Gastroesophageal sphincter (tissue), 4 donors: Measurements from ENCODE around the gene SLC15A5. TPM values are rescaled to one million over a fixed set of nuclear protein-coding genes. Genes with fewer than 3 reads are reported as not detected.

Source experiments
- ATAC-seq: fragments of 150-250 bp; one replicate; pipeline ENCODE4 v1.9.1; 2016; ENCODE audit warnings: mild to moderate bottlenecking, moderate library complexity
- H3K27ac ChIP-seq, 4 donors: fragments of 200-600 bp; sonication (generic) in 3 of 4; 1 replicate in 3 of 4; 2 replicates in 1 of 4; pipeline ENCODE4 v1.5.1; 2016 to 2019
- H3K27me3 ChIP-seq: fragments of 200-600 bp; sonication (generic); one replicate; pipeline ENCODE4 v1.5.1; 2019
- H3K36me3 ChIP-seq, 2 donors: fragments of 200-600 bp; sonication (generic); one replicate each; pipeline ENCODE4 v1.5.1; 2019; ENCODE audit warnings: control low read depth in 1 of 2
- H3K4me1 ChIP-seq, 3 donors: fragments of 200-600 bp; sonication (generic); 1 replicate in 2 of 3; 2 replicates in 1 of 3; pipeline ENCODE4 v1.5.1; 2016 to 2019; ENCODE audit warnings: control low read depth in 2 of 3
- H3K4me3 ChIP-seq, 2 donors: fragments of 200-600 bp; sonication (generic); one replicate each; pipeline ENCODE4 v1.5.1; 2019; ENCODE audit warnings: mild to moderate bottlenecking in 1 of 2, moderate library complexity in 1 of 2
- H3K9me3 ChIP-seq, 3 donors: fragments of 200-600 bp; sonication (generic); one replicate each; pipeline ENCODE4 v1.5.1; 2017 to 2019; ENCODE audit warnings: control low read depth in 2 of 3
- CTCF ChIP-seq, 4 experiments: fragments of 200-600 bp in 2 of 4; fragments of 450-650 bp in 2 of 4; sonication (generic) in 1 of 4; IDR thresholded peaks; one replicate each; pipeline ENCODE4 v1.5.1; 2017 to 2019; ENCODE audit warnings: antibody characterized with exemption in 4 of 4, mild to moderate bottlenecking in 2 of 4, moderate library complexity in 2 of 4
- EP300 ChIP-seq: sonication (generic); formaldehyde crosslinking; IDR thresholded peaks from one replicate; pipeline ENCODE4 v1.6.1; 2017; ENCODE audit warnings: antibody characterized with exemption, mild to moderate bottlenecking
- POLR2A ChIP-seq, 2 donors: fragments of 450-650 bp; IDR thresholded peaks; one replicate each; pipeline ENCODE4 v1.6.1; 2017; ENCODE audit warnings: antibody characterized with exemption in 2 of 2, mild to moderate bottlenecking in 2 of 2, moderate library complexity in 1 of 2
- POLR2AphosphoS5 ChIP-seq: sonication (generic); formaldehyde crosslinking; IDR thresholded peaks from one replicate; pipeline ENCODE4 v1.6.1; 2017; ENCODE audit warnings: antibody characterized with exemption
- WGBS, 2 donors: methylation state at CpG; one replicate each; pipeline ENCODE4 v1.1.5; 2018; ENCODE audit warnings: low coverage in 1 of 2; 5-methylcytosine and 5-hydroxymethylcytosine counted together
- total RNA-seq, 4 donors: library from RNA; depleted of rRNA; stranded (reverse); fragments of >200 nt; gene quantifications; one replicate each; pipeline ENCODE4 v1.1.0, GENCODE V29; 2016

SLC15A5 gene
- total RNA-seq, 4 donors from 2014 or later = not detected

GRCh38 chr12:16166563-16167470 lies 110.7 kb downstream of the SLC15A5 start:
- no peak overlapping the region for H3K27ac ChIP-seq
- H3K27me3 ChIP-seq = no peaks in the 10 kb centered on the region
- H3K36me3 ChIP-seq = no peaks in the 10 kb centered on the region
- no peak overlapping the region for H3K4me3 ChIP-seq
- TF ChIP-seq CTCF (IDR thresholded peaks at IDR 0.05) = no peak
- TF ChIP-seq POLR2AphosphoS5 = no peak
- TF ChIP-seq POLR2A (IDR thresholded peaks at IDR 0.05) = no peak
- TF ChIP-seq EP300 = no peak
- no peak for ATAC-seq
- WGBS, 2 donors = 64 to 71% methylated on average over 5 of the region's 5 CpGs
- no peaks in the 10 kb centered on the region for H3K4me1 ChIP-seq
- no peaks in the 10 kb centered on the region for H3K9me3 ChIP-seq

GRCh38 chr12:16165506-16165905 lies 112.0 kb downstream of the SLC15A5 start:
- H3K27me3 ChIP-seq = no peaks in the 10 kb centered on the region
- TF ChIP-seq EP300 = no peak
- no peak for TF ChIP-seq POLR2A (IDR thresholded peaks at IDR 0.05)
- no peak for TF ChIP-seq POLR2AphosphoS5
- TF ChIP-seq CTCF (IDR thresholded peaks at IDR 0.05) = peak in 3 of 4 experiments; percentile 15 to 45 (median 16)
- H3K36me3 ChIP-seq = no peaks in the 10 kb centered on the region
- 0 to 10% methylated on average over 2 of the region's 2 CpGs for WGBS, 2 donors
- H3K4me3 ChIP-seq = no peak overlapping the region
- no peaks in the 10 kb centered on the region for H3K9me3 ChIP-seq
- no peak overlapping the region for H3K27ac ChIP-seq
- ATAC-seq = peak; percentile 90
- no peaks in the 10 kb centered on the region for H3K4me1 ChIP-seq

GRCh38 chr12:16163901-16164300 lies 113.6 kb downstream of the SLC15A5 start:
- ATAC-seq = no peak

GRCh38 chr12:16163146-16163545 lies 114.3 kb downstream of the SLC15A5 start:
- Histone ChIP-seq H3K27me3 (no peaks in the 10 kb centered on the region), H3K9me3 (no peaks in the 10 kb centered on the region), H3K36me3 (no peaks in the 10 kb centered on the region), H3K27ac (no peak overlapping the region), H3K4me3 (no peak overlapping the region), H3K4me1 (no peaks in the 10 kb centered on the region)
- ATAC-seq = no peak
- WGBS, 2 donors = 49 to 67% methylated on average over 4 of the region's 4 CpGs
- no peak for TF ChIP-seq POLR2AphosphoS5
- no peak for TF ChIP-seq EP300
- no peak for TF ChIP-seq CTCF (IDR thresholded peaks at IDR 0.05)
- TF ChIP-seq POLR2A (IDR thresholded peaks at IDR 0.05) = no peak

More at GRCh38 chr12:16163901-16164300, 113.6 kb downstream of the SLC15A5 start:
- Histone ChIP-seq H3K9me3 (no peaks in the 10 kb centered on the region), H3K36me3 (no peaks in the 10 kb centered on the region), H3K27me3 (no peaks in the 10 kb centered on the region), H3K27ac (no peak overlapping the region), H3K4me1 (no peaks in the 10 kb centered on the region), H3K4me3 (no peak overlapping the region)
- TF ChIP-seq POLR2AphosphoS5 (no peak), CTCF (IDR thresholded peaks at IDR 0.05) (no peak), POLR2A (IDR thresholded peaks at IDR 0.05) (no peak), EP300 (no peak)

GRCh38 chr12:16159571-16159970 lies 117.9 kb downstream of the SLC15A5 start:
- no peak for TF ChIP-seq CTCF (IDR thresholded peaks at IDR 0.05)
- no peak for TF ChIP-seq POLR2A (IDR thresholded peaks at IDR 0.05)
- no peak for TF ChIP-seq EP300
- no peak for TF ChIP-seq POLR2AphosphoS5
- Histone ChIP-seq H3K4me3 (no peak overlapping the region), H3K27ac (no peak overlapping the region), H3K27me3 (no peaks in the 10 kb centered on the region), H3K36me3 (no peaks in the 10 kb centered on the region), H3K9me3 (no peaks in the 10 kb centered on the region), H3K4me1 (no peaks in the 10 kb centered on the region)
- WGBS, 2 donors = 38 to 67% methylated on average over 1 of the region's 1 CpG
- ATAC-seq = no peak
